SK-N-SH treated with all-trans-retinoic acid at 6 μM for 48 hours (cell line): Measurements from ENCODE around the gene ZCCHC3.

Source experiments
- ARNTL ChIP-seq: fragments of 450-650 bp; formaldehyde crosslinking; IDR thresholded peaks from 2 replicates; pipeline ENCODE4 v1.5.0; 2020; ENCODE audit warnings: low read depth, mild to moderate bottlenecking, moderate library complexity, borderline replicate concordance
- BACH2 ChIP-seq: fragments of 250-450 bp; sonication (Bioruptor Pico); IDR thresholded peaks from 2 replicates; pipeline ENCODE4 v1.9.0; 2021; ENCODE audit warnings: mild to moderate bottlenecking, borderline replicate concordance
- CSDC2 ChIP-seq: fragments of 250-450 bp; sonication (Bioruptor Pico); IDR thresholded peaks from 2 replicates; pipeline ENCODE4 v1.5.0; 2020; ENCODE audit warnings: mild to moderate bottlenecking, moderate library complexity
- GLIS3 ChIP-seq: fragments of 250-450 bp; sonication (Bioruptor Pico); IDR thresholded peaks from 2 replicates; pipeline ENCODE4 v1.5.0; 2020; ENCODE audit warnings: mild to moderate bottlenecking, moderate library complexity
- ISL1 ChIP-seq: fragments of 250-450 bp; sonication (Bioruptor Pico); IDR thresholded peaks from 2 replicates; pipeline ENCODE4 v2.1.2; 2022; ENCODE audit warnings: mild to moderate bottlenecking, moderate library complexity
- RARB ChIP-seq: fragments of 250-450 bp; sonication (Bioruptor Pico); IDR thresholded peaks from 2 replicates; pipeline ENCODE4 v1.8.0; 2021; ENCODE audit warnings: mild to moderate bottlenecking, moderate library complexity
- TOX ChIP-seq: fragments of 250-450 bp; sonication (Bioruptor Pico); IDR thresholded peaks from 2 replicates; pipeline ENCODE4 v1.8.0; 2021; ENCODE audit warnings: mild to moderate bottlenecking, moderate library complexity, borderline replicate concordance
- ZC3H10 ChIP-seq: fragments of 250-450 bp; sonication (Bioruptor Pico); IDR thresholded peaks from 2 replicates; pipeline ENCODE4 v1.5.1; 2021; ENCODE audit warnings: mild to moderate bottlenecking, moderate library complexity
- ZFP3 ChIP-seq: fragments of 250-450 bp; sonication (Bioruptor Pico); IDR thresholded peaks from 2 replicates; pipeline ENCODE4 v1.5.0; 2020; ENCODE audit warnings: mild to moderate bottlenecking, moderate library complexity
- ZNF8 ChIP-seq: fragments of 450-650 bp; formaldehyde crosslinking; IDR thresholded peaks from 2 replicates; pipeline ENCODE4 v1.5.0; 2020; ENCODE audit warnings: mild to moderate bottlenecking, moderate library complexity
- TF ChIP-seq, protein P1 (sequence below): fragments of 250-450 bp; sonication (Bioruptor Pico); IDR thresholded peaks from 2 replicates; pipeline ENCODE4 v1.8.0; 2021; ENCODE audit warnings: low read depth, mild to moderate bottlenecking, moderate library complexity, borderline replicate concordance
- TF ChIP-seq, protein P2 (sequence below): fragments of 250-450 bp; sonication (Bioruptor Pico); IDR thresholded peaks from 2 replicates; pipeline ENCODE4 v1.8.0; 2020; ENCODE audit warnings: mild to moderate bottlenecking, moderate library complexity, borderline replicate concordance
- TF ChIP-seq, protein P3 (sequence below): fragments of 250-450 bp; sonication (Bioruptor Pico); IDR thresholded peaks from 2 replicates; pipeline ENCODE4 v1.5.1; 2020; ENCODE audit warnings: low read depth, mild to moderate bottlenecking, moderate library complexity

DNA sequence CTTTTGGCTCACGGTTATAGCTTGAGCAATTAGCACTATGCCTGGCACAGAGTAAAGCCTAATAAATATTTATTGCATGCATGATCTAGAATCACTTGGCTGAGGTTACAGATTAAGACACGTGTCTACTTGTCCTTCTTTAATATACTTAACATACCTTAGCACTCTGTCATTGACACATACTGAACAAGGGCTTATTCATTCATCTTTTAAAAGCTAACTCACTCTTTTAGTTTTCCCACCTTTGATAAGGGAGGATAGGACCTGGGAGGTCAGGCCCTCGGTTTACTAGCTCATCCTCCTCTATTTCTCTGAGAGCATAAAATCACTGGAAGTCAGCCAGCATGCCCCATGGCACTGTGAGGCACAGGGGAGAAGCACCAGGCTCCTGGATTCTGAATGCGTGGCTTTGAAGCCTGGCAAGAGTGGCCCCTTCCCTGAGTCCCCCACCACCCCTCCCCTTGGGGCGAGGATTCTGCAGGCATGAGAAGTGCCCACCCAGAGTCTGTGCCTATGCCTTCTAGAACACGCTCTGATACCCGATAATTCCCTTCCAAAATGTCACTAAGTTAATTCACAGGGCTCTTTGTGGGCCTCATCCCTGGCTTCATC lies 11.2 kb downstream of the ZCCHC3 start:
- TF ChIP-seq RARB (CRISPR knock-in tag), result no peak
- no peak for TF ChIP-seq ZC3H10
- TF ChIP-seq, protein P1, sequence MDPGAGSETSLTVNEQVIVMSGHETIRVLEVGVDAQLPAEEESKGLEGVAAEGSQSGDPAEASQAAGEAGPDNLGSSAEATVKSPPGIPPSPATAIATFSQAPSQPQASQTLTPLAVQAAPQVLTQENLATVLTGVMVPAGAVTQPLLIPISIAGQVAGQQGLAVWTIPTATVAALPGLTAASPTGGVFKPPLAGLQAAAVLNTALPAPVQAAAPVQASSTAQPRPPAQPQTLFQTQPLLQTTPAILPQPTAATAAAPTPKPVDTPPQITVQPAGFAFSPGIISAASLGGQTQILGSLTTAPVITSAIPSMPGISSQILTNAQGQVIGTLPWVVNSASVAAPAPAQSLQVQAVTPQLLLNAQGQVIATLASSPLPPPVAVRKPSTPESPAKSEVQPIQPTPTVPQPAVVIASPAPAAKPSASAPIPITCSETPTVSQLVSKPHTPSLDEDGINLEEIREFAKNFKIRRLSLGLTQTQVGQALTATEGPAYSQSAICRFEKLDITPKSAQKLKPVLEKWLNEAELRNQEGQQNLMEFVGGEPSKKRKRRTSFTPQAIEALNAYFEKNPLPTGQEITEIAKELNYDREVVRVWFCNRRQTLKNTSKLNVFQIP (CRISPR knock-in tag), result no peak
- TF ChIP-seq, protein P2, sequence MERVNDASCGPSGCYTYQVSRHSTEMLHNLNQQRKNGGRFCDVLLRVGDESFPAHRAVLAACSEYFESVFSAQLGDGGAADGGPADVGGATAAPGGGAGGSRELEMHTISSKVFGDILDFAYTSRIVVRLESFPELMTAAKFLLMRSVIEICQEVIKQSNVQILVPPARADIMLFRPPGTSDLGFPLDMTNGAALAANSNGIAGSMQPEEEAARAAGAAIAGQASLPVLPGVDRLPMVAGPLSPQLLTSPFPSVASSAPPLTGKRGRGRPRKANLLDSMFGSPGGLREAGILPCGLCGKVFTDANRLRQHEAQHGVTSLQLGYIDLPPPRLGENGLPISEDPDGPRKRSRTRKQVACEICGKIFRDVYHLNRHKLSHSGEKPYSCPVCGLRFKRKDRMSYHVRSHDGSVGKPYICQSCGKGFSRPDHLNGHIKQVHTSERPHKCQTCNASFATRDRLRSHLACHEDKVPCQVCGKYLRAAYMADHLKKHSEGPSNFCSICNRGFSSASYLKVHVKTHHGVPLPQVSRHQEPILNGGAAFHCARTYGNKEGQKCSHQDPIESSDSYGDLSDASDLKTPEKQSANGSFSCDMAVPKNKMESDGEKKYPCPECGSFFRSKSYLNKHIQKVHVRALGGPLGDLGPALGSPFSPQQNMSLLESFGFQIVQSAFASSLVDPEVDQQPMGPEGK, result no peak
- TF ChIP-seq ZFP3 (CRISPR knock-in tag), result no peak
- TF ChIP-seq, protein P3, sequence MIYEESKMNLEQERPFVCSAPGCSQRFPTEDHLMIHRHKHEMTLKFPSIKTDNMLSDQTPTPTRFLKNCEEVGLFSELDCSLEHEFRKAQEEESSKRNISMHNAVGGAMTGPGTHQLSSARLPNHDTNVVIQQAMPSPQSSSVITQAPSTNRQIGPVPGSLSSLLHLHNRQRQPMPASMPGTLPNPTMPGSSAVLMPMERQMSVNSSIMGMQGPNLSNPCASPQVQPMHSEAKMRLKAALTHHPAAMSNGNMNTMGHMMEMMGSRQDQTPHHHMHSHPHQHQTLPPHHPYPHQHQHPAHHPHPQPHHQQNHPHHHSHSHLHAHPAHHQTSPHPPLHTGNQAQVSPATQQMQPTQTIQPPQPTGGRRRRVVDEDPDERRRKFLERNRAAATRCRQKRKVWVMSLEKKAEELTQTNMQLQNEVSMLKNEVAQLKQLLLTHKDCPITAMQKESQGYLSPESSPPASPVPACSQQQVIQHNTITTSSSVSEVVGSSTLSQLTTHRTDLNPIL (CRISPR knock-in tag), result no peak
- TF ChIP-seq ARNTL (CRISPR knock-in tag), result no peak
- no peak for TF ChIP-seq GLIS3 (CRISPR knock-in tag)
- no peak for TF ChIP-seq ZNF8 (CRISPR knock-in tag)
- TF ChIP-seq CSDC2 (CRISPR knock-in tag), result no peak
- no peak for TF ChIP-seq ISL1 (CRISPR knock-in tag)
- TF ChIP-seq BACH2 (CRISPR knock-in tag), result no peak
- no peak for TF ChIP-seq TOX (CRISPR knock-in tag)
